Body of pancreas (tissue), 4 donors: ENCODE results near the gene PIP4K2C. TPM values are rescaled to one million over a fixed set of nuclear protein-coding genes. Genes with fewer than 3 reads are reported as not detected.

Source experiments
- ATAC-seq: fragments of 150-250 bp; one replicate; pipeline ENCODE4 v1.9.1; 2016
- DNase-seq, 4 donors: peaks; one replicate each; pipeline ENCODE4 v3.0.0-alpha.2; 2019
- H3K27ac ChIP-seq, 4 donors: fragments of 200-600 bp; sonication (generic); 1 replicate in 3 of 4; 2 replicates in 1 of 4; pipeline versions ENCODE4 v1.5.1 to v1.6.1; 2016 to 2019; ENCODE audit warnings: mild to moderate bottlenecking in 1 of 4, mixed read lengths in 1 of 4, moderate library complexity in 1 of 4
- H3K27me3 ChIP-seq, 2 donors: fragments of 200-600 bp; sonication (generic); one replicate each; pipeline ENCODE4 v1.6.0; 2016; ENCODE audit warnings: mild to moderate bottlenecking in 1 of 2
- H3K36me3 ChIP-seq, 2 donors: fragments of 200-600 bp; sonication (generic); replicated peaks in 1 of 2; 2 replicates each; pipeline ENCODE4 v1.5.1; 2016; ENCODE audit warnings: low read depth in 2 of 2; ENCODE audit not compliant: insufficient read depth in 1 of 2
- H3K4me1 ChIP-seq: fragments of 200-600 bp; sonication (generic); one replicate; pipeline ENCODE4 v1.6.0; 2016
- H3K4me3 ChIP-seq, 2 donors: fragments of 200-600 bp; sonication (generic); 1 replicate in 1 of 2; 2 replicates in 1 of 2; pipeline ENCODE4 v1.5.1; 2016 to 2019
- H3K9me3 ChIP-seq, 3 donors: fragments of 200-600 bp; sonication (generic); 1 replicate in 2 of 3; 2 replicates in 1 of 3; pipeline ENCODE4 v1.5.1; 2016
- CTCF ChIP-seq, 7 experiments: fragments of 450-650 bp in 4 of 7; fragments of 200-600 bp in 3 of 7; sonication (generic) in 3 of 7; IDR thresholded peaks; one replicate each; pipeline ENCODE4 v1.5.1; 2016 to 2019; ENCODE audit warnings: antibody characterized with exemption in 7 of 7
- POLR2A ChIP-seq, 3 donors: fragments of 450-650 bp; IDR thresholded peaks; one replicate each; pipeline ENCODE4 v1.6.1; 2016; ENCODE audit warnings: antibody characterized with exemption in 3 of 3, mild to moderate bottlenecking in 2 of 3
- WGBS, 2 donors: methylation state at CpG; one replicate each; pipeline ENCODE4 v1.1.5; 2017; 5-methylcytosine and 5-hydroxymethylcytosine counted together
- intact Hi-C: fragments of 100-400 bp; cut with DNase I; formaldehyde crosslinking; loops from one replicate; pipeline ENCODE4 v1.15.1; 2023
- total RNA-seq, 2 donors: library from RNA; depleted of rRNA; stranded (reverse); fragments of >200 nt; gene quantifications; one replicate each; pipeline ENCODE4 v1.1.0, GENCODE V29; 2016

PIP4K2C gene
- total RNA-seq, 2 donors from 2014 or later: 12.2 to 48.0 TPM

DNA sequence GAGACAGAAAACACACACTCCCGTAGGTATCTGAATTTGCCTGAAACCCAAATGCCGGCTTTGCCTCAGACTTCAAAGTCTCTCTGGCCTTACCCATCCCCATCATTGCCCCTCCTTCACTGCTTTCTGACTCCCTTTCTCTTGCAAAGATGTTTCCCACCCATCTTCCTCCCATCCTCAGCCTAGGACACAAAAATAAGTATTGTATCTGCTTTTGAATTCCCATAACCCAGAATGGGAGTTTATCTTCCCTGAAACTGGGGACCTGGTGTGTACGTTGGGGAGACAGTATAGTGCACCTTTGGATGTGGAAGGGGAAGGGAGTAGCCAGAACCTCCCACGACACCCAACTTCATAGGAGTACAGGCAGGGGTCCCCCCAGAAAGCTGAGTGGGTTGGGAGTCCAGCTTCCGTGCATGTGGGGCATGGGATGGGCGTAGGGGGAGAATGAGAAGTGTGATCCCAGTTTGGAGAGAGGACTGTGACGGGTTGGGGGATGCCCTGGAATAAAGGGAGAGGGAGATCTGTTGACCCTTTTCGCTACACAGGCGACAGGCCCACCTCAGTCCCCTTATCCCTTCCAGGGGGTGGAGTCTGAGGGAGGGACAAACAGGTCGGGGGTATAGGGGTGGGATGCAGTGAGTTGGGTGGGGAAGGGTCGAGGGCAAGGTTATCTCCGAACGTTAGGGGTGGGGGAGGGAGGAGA, 41.6 kb upstream of the PIP4K2C start:
- peaks cover 26% of the 10 kb centered on the region for H3K4me1 ChIP-seq
- intact Hi-C loops: no loop called here
- no peak for ATAC-seq
- no peak overlapping the region for H3K4me3 ChIP-seq
- H3K36me3 ChIP-seq: no peaks in the 10 kb centered on the region
- no peaks in the 10 kb centered on the region for H3K27me3 ChIP-seq
- WGBS, 2 donors: 43 to 51% methylated on average over 11 to 13 of the region's 13 CpGs
- DNase-seq: no peak
- H3K9me3 ChIP-seq: no peaks in the 10 kb centered on the region
- no peak overlapping the region for H3K27ac ChIP-seq
- TF ChIP-seq POLR2A (IDR thresholded peaks at IDR 0.05): no peak
- TF ChIP-seq CTCF (IDR thresholded peaks at IDR 0.05): no peak

DNA sequence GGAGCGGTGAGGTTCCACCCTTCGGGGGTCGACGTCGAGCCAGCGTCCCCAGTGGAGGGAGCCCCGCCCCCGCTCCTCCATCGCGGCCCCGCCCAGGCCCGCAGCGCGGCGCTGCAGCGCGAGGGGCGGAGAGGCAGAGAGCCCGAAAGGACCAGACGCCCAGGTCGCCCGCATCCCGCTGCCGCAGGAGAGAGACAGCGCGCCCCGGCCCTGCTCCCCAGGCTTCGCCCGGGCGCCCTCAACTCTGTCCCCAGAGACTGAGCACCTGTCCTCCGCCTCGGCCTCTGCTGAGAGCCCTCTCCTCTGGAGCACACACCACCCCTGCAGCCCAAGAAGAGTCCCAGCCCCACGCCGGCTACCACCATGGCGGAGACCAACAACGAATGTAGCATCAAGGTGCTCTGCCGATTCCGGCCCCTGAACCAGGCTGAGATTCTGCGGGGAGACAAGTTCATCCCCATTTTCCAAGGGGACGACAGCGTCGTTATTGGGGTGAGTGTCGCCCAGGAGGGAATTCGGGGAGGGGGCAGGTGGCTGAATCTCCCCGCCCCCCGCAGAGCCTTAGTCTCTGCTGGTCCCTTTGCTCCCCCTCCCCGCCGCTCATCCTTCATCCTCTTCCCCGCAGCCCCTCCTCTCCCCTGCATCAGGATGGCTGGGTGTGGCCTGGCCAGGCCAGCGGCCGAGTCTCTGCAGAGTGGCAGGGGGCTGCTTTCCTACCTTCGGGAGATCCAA, 40.9 kb upstream of the PIP4K2C start, which contains the start of gene KIF5A:
KIF5A (plus strand) TSS at position 136 of the 732 bp plus-strand sequence; CDS start at position 364, 228 bp downstream.
- Histone ChIP-seq H3K4me1 (peaks cover 21% of the 10 kb centered on the region), H3K36me3 (no peaks in the 10 kb centered on the region), H3K4me3 (no peak within 1 kb of the TSS), H3K27me3 (no peaks in the 10 kb centered on the region), H3K27ac (no peak within 1 kb of the TSS), H3K9me3 (no peaks in the 10 kb centered on the region)
- ATAC-seq (no peak), DNase-seq (peak in 2 of 4 donors; percentile 26 to 39)
- intact Hi-C loops: no loop called here
- 15 to 40% methylated on average over 17 to 47 of the region's 52 CpGs for WGBS, 2 donors
- TF ChIP-seq CTCF (IDR thresholded peaks at IDR 0.05) (no peak), POLR2A (IDR thresholded peaks at IDR 0.05) (no peak)

DNA sequence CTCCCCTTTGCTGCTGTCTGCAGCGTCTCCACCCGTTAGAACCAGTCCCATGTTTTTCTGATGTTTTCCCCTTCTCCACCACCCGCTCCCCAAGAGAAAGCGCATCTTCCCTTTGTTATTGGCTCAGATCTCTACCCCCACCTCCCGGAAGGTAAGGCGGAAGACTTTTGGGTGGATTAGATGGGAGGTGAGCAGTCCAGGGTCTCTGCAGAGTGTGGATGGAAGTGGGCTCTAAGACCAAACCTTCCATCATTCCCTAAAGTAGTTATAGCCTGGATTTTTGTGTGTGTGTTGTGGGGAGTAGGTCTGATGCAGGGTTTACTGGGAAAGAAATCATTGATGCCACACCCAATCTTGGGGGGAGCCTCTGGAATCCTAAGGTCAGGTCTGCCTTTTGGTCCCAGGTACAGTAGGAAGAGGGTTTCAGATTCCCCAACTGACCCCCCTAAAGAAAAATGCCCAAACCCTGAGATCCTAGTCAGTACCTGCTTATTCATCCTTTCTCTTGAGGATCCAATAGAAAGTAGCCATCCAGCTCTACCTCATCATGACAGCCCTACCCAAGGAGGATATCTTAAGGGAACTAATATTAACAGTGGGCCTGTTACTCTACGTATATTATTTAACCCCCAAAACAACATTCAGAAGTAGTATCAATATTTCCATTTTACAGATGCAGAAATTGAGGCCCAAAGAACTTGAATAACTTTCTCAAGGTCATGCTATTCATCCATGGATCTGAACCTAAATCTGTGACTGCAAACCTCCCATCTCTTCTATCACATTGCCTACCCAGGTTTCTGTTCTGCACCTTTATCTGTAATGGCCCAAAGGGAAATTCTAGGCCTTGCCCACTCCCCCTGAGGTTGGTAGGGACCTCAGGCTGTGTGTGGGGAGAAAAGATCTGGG, 40.1 kb upstream of the PIP4K2C start:
- no peaks in the 10 kb centered on the region for H3K36me3 ChIP-seq
- H3K4me1 ChIP-seq: peaks cover 12% of the 10 kb centered on the region
- no peak for ATAC-seq
- DNase-seq: no peak
- 61 to 73% methylated on average over 7 of the region's 7 CpGs for WGBS, 2 donors
- H3K27me3 ChIP-seq: no peaks in the 10 kb centered on the region
- no peaks in the 10 kb centered on the region for H3K9me3 ChIP-seq
- H3K27ac ChIP-seq: no peak overlapping the region
- no peak overlapping the region for H3K4me3 ChIP-seq
- TF ChIP-seq CTCF (IDR thresholded peaks at IDR 0.05) (no peak), POLR2A (IDR thresholded peaks at IDR 0.05) (no peak)
- intact Hi-C loops: no loop called here

- 71 to 84% methylated on average over 3 of the region's 3 CpGs for WGBS, 2 donors
- H3K36me3 ChIP-seq: no peaks in the 10 kb centered on the region
- ATAC-seq: no peak
- H3K27ac ChIP-seq: no peak overlapping the region
- TF ChIP-seq CTCF (IDR thresholded peaks at IDR 0.05) (no peak), POLR2A (IDR thresholded peaks at IDR 0.05) (no peak)
- no peak for DNase-seq
- peaks cover 10% of the 10 kb centered on the region for H3K4me1 ChIP-seq
- no peaks in the 10 kb centered on the region for H3K9me3 ChIP-seq
- intact Hi-C loops: no loop called here
- no peaks in the 10 kb centered on the region for H3K27me3 ChIP-seq
- no peak overlapping the region for H3K4me3 ChIP-seq
These were observed 39.2 kb upstream of the PIP4K2C start for GRCh38 chr12:57551637-57552305.
